Upper lobe of right lung (tissue), 1 donor: Measurements from ENCODE around the gene TMEM219. TPM values are rescaled to one million over a fixed set of nuclear protein-coding genes. Genes with fewer than 3 reads are reported as not detected.

ENCODE experiments used
- ATAC-seq: fragments of 200-7000 bp; cut with Tn5 transposase; one replicate; pipeline ENCODE4 v1.9.1; 2020; ENCODE audit warnings: mild to moderate bottlenecking, moderate library complexity
- DNase-seq: peaks from one replicate; pipeline ENCODE4 v3.0.0-alpha.2; 2020
- H3K27ac ChIP-seq: fragments of 200-600 bp; one replicate; pipeline ENCODE4 v1.8.0; 2022
- H3K27me3 ChIP-seq: fragments of 200-600 bp; one replicate; pipeline ENCODE4 v1.8.0; 2022; ENCODE audit warnings: mild to moderate bottlenecking
- H3K36me3 ChIP-seq: fragments of 200-600 bp; one replicate; pipeline ENCODE4 v1.8.0; 2022
- H3K4me1 ChIP-seq: fragments of 200-600 bp; one replicate; pipeline ENCODE4 v1.8.0; 2022
- H3K4me3 ChIP-seq: fragments of 200-600 bp; one replicate; pipeline ENCODE4 v1.8.0; 2022; ENCODE audit warnings: mild to moderate bottlenecking
- H3K9me3 ChIP-seq: fragments of 200-600 bp; one replicate; pipeline ENCODE4 v1.8.0; 2022
- intact Hi-C: fragments of 100-400 bp; cut with DNase I; formaldehyde crosslinking; loops from one replicate; pipeline ENCODE4 v1.11.0; 2022
- total RNA-seq: library from RNA; stranded (reverse); fragmentation: NEBNext Ultra II Directional; extraction: Animal tissue kit (Norgen Biotek cat#: 25700); gene quantifications from one replicate; pipeline ENCODE4 v1.2.1, GENCODE V29; 2021
- TF ChIP-seq, protein P1 (sequence below): fragments of 200-600 bp; IDR thresholded peaks from one replicate; pipeline ENCODE4 v1.8.0; 2022; ENCODE audit warnings: antibody characterized with exemption
- donor health status: DM: no; HTN: yes; CAD: no; lungs with severe emphysema.

The TMEM219 gene
- total RNA-seq, 1 donor from 2014 or later, result 133 TPM

DNA sequence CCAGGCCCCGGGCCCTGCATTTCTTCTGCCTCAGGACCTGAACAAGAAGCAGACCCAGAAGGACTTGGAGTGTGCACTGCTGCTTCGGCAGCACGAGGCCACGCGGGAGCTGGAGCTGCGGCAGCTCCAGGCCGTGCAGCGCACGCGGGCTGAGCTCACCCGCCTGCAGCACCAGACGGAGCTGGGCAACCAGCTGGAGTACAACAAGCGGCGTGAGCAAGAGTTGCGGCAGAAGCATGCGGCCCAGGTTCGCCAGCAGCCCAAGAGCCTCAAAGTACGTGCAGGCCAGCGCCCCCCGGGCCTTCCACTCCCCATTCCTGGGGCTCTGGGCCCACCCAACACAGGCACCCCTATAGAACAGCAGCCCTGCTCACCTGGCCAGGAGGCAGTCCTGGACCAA, 24.4 kb downstream of the TMEM219 start:
- DNase-seq (no peak), ATAC-seq (no peak)
- H3K4me3 ChIP-seq, result no peak overlapping the region
- no peaks in the 10 kb centered on the region for H3K9me3 ChIP-seq
- H3K27ac ChIP-seq, result no peak overlapping the region
- TF ChIP-seq, protein P1, sequence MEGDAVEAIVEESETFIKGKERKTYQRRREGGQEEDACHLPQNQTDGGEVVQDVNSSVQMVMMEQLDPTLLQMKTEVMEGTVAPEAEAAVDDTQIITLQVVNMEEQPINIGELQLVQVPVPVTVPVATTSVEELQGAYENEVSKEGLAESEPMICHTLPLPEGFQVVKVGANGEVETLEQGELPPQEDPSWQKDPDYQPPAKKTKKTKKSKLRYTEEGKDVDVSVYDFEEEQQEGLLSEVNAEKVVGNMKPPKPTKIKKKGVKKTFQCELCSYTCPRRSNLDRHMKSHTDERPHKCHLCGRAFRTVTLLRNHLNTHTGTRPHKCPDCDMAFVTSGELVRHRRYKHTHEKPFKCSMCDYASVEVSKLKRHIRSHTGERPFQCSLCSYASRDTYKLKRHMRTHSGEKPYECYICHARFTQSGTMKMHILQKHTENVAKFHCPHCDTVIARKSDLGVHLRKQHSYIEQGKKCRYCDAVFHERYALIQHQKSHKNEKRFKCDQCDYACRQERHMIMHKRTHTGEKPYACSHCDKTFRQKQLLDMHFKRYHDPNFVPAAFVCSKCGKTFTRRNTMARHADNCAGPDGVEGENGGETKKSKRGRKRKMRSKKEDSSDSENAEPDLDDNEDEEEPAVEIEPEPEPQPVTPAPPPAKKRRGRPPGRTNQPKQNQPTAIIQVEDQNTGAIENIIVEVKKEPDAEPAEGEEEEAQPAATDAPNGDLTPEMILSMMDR, result no peak
- H3K27me3 ChIP-seq, result no peaks in the 10 kb centered on the region
- intact Hi-C loops, result no loop called here
- peaks cover 9% of the 10 kb centered on the region for H3K4me1 ChIP-seq
- peaks cover 90% of the 10 kb centered on the region for H3K36me3 ChIP-seq

DNA sequence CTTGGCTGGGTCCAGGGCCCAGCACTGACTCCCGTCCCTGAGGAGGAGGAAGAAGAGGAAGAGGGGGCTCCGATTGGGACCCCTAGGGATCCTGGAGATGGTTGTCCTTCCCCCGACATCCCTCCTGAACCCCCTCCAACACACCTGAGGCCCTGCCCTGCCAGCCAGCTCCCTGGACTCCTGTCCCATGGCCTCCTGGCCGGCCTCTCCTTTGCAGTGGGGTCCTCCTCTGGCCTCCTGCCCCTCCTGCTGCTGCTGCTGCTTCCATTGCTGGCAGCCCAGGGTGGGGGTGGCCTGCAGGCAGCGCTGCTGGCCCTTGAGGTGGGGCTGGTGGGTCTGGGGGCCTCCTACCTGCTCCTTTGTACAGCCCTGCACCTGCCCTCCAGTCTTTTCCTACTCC, 25.1 kb downstream of the TMEM219 start:
- TF ChIP-seq, protein P1, result no peak
- no peak for DNase-seq
- Histone ChIP-seq H3K4me1 (peaks cover 9% of the 10 kb centered on the region), H3K4me3 (no peak overlapping the region), H3K27ac (peak overlapping the region; percentile 11), H3K9me3 (no peaks in the 10 kb centered on the region), H3K27me3 (no peaks in the 10 kb centered on the region), H3K36me3 (peaks cover 90% of the 10 kb centered on the region)
- intact Hi-C loops, result no loop called here
- no peak for ATAC-seq

DNA sequence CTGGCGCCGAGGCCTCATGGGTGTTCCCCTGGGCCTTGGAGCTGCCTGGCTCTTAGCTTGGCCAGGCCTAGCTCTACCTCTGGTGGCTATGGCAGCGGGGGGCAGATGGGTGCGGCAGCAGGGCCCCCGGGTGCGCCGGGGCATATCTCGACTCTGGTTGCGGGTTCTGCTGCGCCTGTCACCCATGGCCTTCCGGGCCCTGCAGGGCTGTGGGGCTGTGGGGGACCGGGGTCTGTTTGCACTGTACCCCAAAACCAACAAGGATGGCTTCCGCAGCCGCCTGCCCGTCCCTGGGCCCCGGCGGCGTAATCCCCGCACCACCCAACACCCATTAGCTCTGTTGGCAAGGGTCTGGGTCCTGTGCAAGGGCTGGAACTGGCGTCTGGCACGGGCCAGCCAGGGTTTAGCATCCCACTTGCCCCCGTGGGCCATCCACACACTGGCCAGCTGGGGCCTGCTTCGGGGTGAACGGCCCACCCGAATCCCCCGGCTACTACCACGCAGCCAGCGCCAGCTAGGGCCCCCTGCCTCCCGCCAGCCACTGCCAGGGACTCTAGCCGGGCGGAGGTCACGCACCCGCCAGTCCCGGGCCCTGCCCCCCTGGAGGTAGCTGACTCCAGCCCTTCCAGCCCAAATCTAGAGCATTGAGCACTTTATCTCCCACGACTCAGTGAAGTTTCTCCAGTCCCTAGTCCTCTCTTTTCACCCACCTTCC, 25.6 kb downstream of the TMEM219 start:
- TF ChIP-seq, protein P1, result no peak
- peaks cover 9% of the 10 kb centered on the region for H3K4me1 ChIP-seq
- DNase-seq (peak; percentile 65), ATAC-seq (no peak)
- no peaks in the 10 kb centered on the region for H3K9me3 ChIP-seq
- H3K27ac ChIP-seq, result peak overlapping the region; percentile 11
- H3K4me3 ChIP-seq, result peak overlapping the region; percentile 16
- H3K27me3 ChIP-seq, result no peaks in the 10 kb centered on the region
- H3K36me3 ChIP-seq, result peaks cover 90% of the 10 kb centered on the region
- intact Hi-C loops, result no loop called here

GRCh38 chr16:29988346-29989075, 26.6 kb downstream of the TMEM219 start:
- Histone ChIP-seq H3K27ac (peak overlapping the region; percentile 67), H3K36me3 (peaks cover 90% of the 10 kb centered on the region), H3K27me3 (no peaks in the 10 kb centered on the region), H3K9me3 (no peaks in the 10 kb centered on the region), H3K4me3 (peak overlapping the region; percentile 16), H3K4me1 (peaks cover 9% of the 10 kb centered on the region)
- TF ChIP-seq, protein P1, result no peak
- intact Hi-C loops, result no loop called here
- DNase-seq, result peak; percentile 67
- ATAC-seq, result no peak

DNA sequence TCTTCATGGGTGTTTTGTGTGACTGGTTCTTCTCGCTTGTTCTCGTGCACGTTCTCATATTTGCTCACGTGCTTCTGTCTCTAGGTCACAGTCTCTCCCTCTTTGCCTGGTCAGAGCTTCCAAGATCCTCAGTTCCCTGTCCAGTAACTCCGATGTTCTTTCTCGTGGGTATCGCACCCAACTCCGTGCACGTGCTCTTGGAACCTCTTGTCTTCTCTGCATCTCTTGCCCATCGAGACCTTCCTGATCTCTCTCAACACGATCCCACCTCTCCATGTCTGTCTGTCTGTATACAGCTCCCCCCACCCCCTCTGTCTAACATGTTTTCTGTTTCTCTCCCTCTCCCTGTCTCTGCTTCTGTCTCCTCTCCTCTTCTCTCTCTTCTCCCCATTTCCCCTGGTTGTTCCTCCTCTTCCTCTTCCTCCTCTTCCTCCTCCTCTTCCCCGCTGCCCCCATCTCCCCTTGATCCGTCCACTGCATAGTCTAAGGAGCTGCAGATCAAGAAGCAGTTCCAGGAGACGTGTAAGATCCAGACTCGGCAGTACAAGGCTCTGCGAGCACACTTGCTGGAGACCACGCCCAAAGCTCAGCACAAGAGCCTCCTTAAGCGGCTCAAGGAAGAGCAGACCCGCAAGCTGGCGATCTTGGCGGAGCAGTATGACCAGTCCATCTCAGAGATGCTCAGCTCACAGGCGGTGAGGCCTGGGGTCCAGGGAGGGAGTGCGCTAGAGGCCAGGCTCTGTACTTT, 27.4 kb downstream of the TMEM219 start:
- Histone ChIP-seq H3K9me3 (no peaks in the 10 kb centered on the region), H3K27me3 (no peaks in the 10 kb centered on the region), H3K4me3 (peak overlapping the region; percentile 16), H3K27ac (peak overlapping the region; percentile 67), H3K4me1 (peaks cover 13% of the 10 kb centered on the region), H3K36me3 (peaks cover 84% of the 10 kb centered on the region)
- TF ChIP-seq, protein P1, result no peak
- intact Hi-C loops, result no loop called here
- ATAC-seq (peak; percentile 72), DNase-seq (peak; percentile 80)
